MCF 10A (cell line): Measurements from ENCODE around the gene ADSL. TPM values are rescaled to one million over a fixed set of nuclear protein-coding genes. Genes with fewer than 3 reads are reported as not detected.

Experiments
- BruUV-seq: library from RNA; stranded (reverse); fragments of 400-500 nt; replicated peaks from 2 replicates; lab custom pipeline; 2021; lab: Mats Ljungman, UMichigan
- CTCF ChIA-PET: fragments of 300-600 bp; sonication (Branson Sonifier 250); formaldehyde crosslinking; extraction: SDS; loops from one replicate; lab custom pipeline; 2021; ENCODE audit warnings: antibody characterized with exemption, inconsistent platforms; lab: Yijun Ruan, JAX
- POLR2A ChIA-PET: fragments of 300-600, 350-650 bp; sonication (Branson Sonifier 250); formaldehyde crosslinking; extraction: SDS; loops from one replicate; lab custom pipeline; 2020; ENCODE audit warnings: antibody characterized with exemption, inconsistent platforms; lab: Yijun Ruan, JAX
- DNase-seq: peaks from one replicate; pipeline ENCODE4 v3.0.0-alpha.2; 2018; ENCODE audit not compliant: unreplicated experiment
- H3K27ac Mint-ChIP-seq: one replicate; pipeline ENCODE4 v1.8.0; 2022; ENCODE audit warnings: mild to moderate bottlenecking, low read depth, mixed read lengths; ENCODE audit not compliant: unreplicated experiment
- H3K27me3 Mint-ChIP-seq: one replicate; pipeline ENCODE4 v1.8.0; 2022; ENCODE audit warnings: mixed read lengths; ENCODE audit not compliant: insufficient read depth, unreplicated experiment
- H3K36me3 Mint-ChIP-seq: one replicate; pipeline ENCODE4 v1.8.0; 2022; ENCODE audit warnings: mild to moderate bottlenecking, moderate library complexity, mixed read lengths; ENCODE audit not compliant: insufficient read depth, unreplicated experiment
- H3K4me1 Mint-ChIP-seq: one replicate; pipeline ENCODE4 v1.8.0; 2022; ENCODE audit warnings: mixed read lengths; ENCODE audit not compliant: insufficient read depth, unreplicated experiment
- H3K4me3 Mint-ChIP-seq: one replicate; pipeline ENCODE4 v1.8.0; 2022; ENCODE audit warnings: mild to moderate bottlenecking, moderate library complexity, mixed read lengths; ENCODE audit not compliant: unreplicated experiment
- H3K9me3 Mint-ChIP-seq: one replicate; pipeline ENCODE4 v1.8.0; 2022; ENCODE audit warnings: mixed read lengths; ENCODE audit not compliant: unreplicated experiment
- intact Hi-C: fragments of 100-400 bp; cut with micrococcal nuclease; formaldehyde crosslinking; loops from 2 replicates; pipeline ENCODE4 v1.14.1; 2022
- total RNA-seq: library from RNA; stranded (reverse); gene quantifications from 2 replicates; pipeline ENCODE4 v1.2.3, GENCODE V29; 2022
- TF ChIP-seq, protein P1 (sequence below): fragments of 200-600 bp; IDR thresholded peaks from one replicate; pipeline ENCODE4 v1.8.0; 2022; ENCODE audit warnings: antibody characterized with exemption, mild to moderate bottlenecking; ENCODE audit not compliant: unreplicated experiment

ADSL gene
- total RNA-seq, 1 experiment from 2014 or later, result 129 TPM

DNA sequence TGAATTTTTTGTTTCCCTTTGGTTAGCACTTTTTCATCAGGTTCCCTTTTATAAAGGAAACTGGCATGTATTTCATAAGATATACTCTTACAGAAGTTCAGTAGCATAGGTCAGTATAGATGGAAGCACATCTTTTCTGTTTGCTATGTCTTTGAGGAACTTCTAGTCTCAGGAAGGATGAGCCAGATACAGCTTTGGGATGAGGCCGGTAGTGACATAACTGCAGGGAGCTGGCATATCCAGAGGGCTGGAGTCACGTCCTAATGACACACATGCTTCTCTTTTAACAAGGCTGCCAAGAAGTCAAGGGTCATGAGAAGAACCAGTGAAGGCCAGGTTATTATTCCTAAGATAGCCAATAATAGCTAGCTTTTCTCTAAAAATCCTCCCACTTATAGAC lies 33.3 kb upstream of the ADSL start:
- intact Hi-C loops, result no loop called here
- ChIA-PET CTCF (interaction anchor here (0.6 to 0.7 kb wide), 3 partner anchors 14 to 365 kb away, joined by 3 read pairs; no protein-coding TSS in a partner anchor), POLR2A (no interaction called here)
- TF ChIP-seq, protein P1, sequence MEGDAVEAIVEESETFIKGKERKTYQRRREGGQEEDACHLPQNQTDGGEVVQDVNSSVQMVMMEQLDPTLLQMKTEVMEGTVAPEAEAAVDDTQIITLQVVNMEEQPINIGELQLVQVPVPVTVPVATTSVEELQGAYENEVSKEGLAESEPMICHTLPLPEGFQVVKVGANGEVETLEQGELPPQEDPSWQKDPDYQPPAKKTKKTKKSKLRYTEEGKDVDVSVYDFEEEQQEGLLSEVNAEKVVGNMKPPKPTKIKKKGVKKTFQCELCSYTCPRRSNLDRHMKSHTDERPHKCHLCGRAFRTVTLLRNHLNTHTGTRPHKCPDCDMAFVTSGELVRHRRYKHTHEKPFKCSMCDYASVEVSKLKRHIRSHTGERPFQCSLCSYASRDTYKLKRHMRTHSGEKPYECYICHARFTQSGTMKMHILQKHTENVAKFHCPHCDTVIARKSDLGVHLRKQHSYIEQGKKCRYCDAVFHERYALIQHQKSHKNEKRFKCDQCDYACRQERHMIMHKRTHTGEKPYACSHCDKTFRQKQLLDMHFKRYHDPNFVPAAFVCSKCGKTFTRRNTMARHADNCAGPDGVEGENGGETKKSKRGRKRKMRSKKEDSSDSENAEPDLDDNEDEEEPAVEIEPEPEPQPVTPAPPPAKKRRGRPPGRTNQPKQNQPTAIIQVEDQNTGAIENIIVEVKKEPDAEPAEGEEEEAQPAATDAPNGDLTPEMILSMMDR, result no peak
- BruUV-seq, result no TSS peak
- Mint-ChIP-seq H3K36me3 (peaks cover 93% of the 10 kb centered on the region), H3K4me1 (no peaks in the 10 kb centered on the region), H3K9me3 (no peaks in the 10 kb centered on the region), H3K4me3 (no peak overlapping the region), H3K27ac (no peak overlapping the region), H3K27me3 (no peaks in the 10 kb centered on the region)
- DNase-seq, result no peak

DNA sequence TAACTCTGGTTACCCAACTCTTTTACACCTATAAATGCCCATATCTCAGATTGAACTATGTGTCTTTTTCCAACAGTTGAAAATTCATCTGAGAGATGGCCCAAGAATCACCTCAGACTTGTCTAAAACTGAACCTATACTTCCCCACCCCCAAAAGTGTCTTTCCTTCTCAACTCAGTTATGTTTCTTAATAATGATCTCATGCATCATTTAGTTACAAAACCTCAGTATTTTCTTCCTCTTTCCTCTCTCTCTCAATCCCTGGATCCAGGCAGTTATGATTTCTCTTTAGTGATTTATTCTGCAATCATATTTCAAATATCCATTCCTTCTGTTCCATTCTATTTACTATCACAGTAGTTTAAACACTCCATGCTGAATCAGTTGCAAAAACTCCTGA lies 32.3 kb upstream of the ADSL start:
- no peak for DNase-seq
- BruUV-seq, result no TSS peak
- ChIA-PET POLR2A (no interaction called here), CTCF (no interaction called here)
- no peak overlapping the region for H3K27ac Mint-ChIP-seq
- intact Hi-C loops, result no loop called here
- peaks cover 93% of the 10 kb centered on the region for H3K36me3 Mint-ChIP-seq
- no peak overlapping the region for H3K4me3 Mint-ChIP-seq
- H3K27me3 Mint-ChIP-seq, result no peaks in the 10 kb centered on the region
- TF ChIP-seq, protein P1, result no peak
- H3K4me1 Mint-ChIP-seq, result no peaks in the 10 kb centered on the region
- no peaks in the 10 kb centered on the region for H3K9me3 Mint-ChIP-seq

DNA sequence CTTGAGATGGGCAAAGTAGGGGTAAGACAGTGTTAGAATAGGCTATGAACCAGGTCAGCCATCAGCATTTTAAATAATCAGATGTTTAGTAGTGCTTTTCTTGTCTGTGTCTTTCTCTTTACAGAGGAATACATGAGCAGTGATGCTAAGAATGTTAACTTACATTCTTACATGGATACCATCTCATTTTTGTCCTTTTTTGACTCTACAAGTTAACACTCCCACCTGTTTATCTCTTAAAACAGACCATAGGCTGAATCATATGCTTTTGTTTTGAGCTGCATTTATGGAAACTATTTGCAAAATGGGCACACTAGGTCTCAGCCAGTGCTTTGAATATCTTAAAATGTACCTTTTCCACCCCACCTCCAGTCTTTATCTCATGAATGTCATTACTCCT lies 25.6 kb upstream of the ADSL start:
- Mint-ChIP-seq H3K27me3 (no peaks in the 10 kb centered on the region), H3K4me1 (no peaks in the 10 kb centered on the region), H3K9me3 (no peaks in the 10 kb centered on the region), H3K4me3 (no peak overlapping the region), H3K27ac (no peak overlapping the region), H3K36me3 (peaks cover 84% of the 10 kb centered on the region)
- TF ChIP-seq, protein P1, result no peak
- ChIA-PET CTCF (no interaction called here), POLR2A (no interaction called here)
- no TSS peak for BruUV-seq
- DNase-seq, result no peak
- intact Hi-C loops, result no loop called here

DNA sequence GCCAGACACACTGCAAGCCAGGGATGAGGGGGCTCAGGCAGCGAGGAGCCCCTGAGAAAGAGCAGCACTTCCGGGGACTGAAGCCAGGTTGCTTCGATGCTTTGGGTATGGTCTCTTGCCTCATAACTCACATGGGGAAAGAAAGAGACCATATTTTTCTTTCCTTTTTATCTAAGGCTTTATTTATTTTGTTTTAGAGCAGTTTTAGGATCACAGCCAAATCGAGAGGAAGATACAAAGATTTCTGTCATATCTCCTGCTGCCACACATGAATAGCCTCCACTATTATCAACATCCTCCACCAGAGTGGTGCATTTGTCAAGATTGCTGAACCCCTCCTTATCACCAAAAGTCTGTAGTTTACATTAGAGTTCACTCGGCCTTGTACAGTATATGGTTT lies 24.3 kb upstream of the ADSL start:
- ChIA-PET CTCF (no interaction called here), POLR2A (no interaction called here)
- Mint-ChIP-seq H3K4me3 (no peak overlapping the region), H3K4me1 (no peaks in the 10 kb centered on the region), H3K36me3 (peaks cover 76% of the 10 kb centered on the region), H3K27me3 (no peaks in the 10 kb centered on the region), H3K27ac (no peak overlapping the region), H3K9me3 (no peaks in the 10 kb centered on the region)
- TF ChIP-seq, protein P1, result no peak
- DNase-seq, result no peak
- BruUV-seq, result no TSS peak
- intact Hi-C loops, result no loop called here
